SK-N-MC (cell line): Measurements from ENCODE around the gene CCDC50.

Source experiments
- DNase-seq: peaks from one replicate; pipeline ENCODE4 v3.0.0-alpha.2; 2011; ENCODE audit warnings: low read depth, low spot score
- H3K27ac ChIP-seq: fragments of 200-600 bp; sonication (generic); 2 replicates; pipeline ENCODE4 v1.5.1; 2016; ENCODE audit warnings: mixed run types
- H3K36me3 ChIP-seq: fragments of 200-600 bp; sonication (generic); 2 replicates; pipeline ENCODE4 v1.6.1; 2017; ENCODE audit warnings: antibody characterized with exemption, low read length, mixed read lengths; ENCODE audit not compliant: insufficient read depth
- H3K4me3 ChIP-seq: fragments of 200-600 bp; sonication (generic); 2 replicates; pipeline ENCODE4 v1.5.1; 2016
- H3K9ac ChIP-seq: fragments of 200-600 bp; sonication (generic); 2 replicates; pipeline ENCODE4 v1.8.0; 2017; ENCODE audit warnings: mixed run types, mixed read lengths; ENCODE audit not compliant: insufficient read length
- H3K9me3 ChIP-seq: fragments of 200-600 bp; sonication (generic); 2 replicates; pipeline ENCODE4 v1.6.1; 2017; ENCODE audit warnings: low read depth, mild to moderate bottlenecking, antibody characterized with exemption, low read length, moderate library complexity, mixed read lengths
- EZH2 ChIP-seq: fragments of 200-600 bp; sonication (generic); IDR thresholded peaks from one replicate; pipeline ENCODE4 v1.6.1; 2017; ENCODE audit warnings: antibody characterized with exemption
- FOXP2 ChIP-seq: optimal IDR thresholded peaks from 2 replicates; pipeline ENCODE3; 2011; ENCODE audit warnings: mild to moderate bottlenecking, moderate library complexity; ENCODE audit not compliant: insufficient read depth; ENCODE audit errors: extremely low read length, control extremely low read depth
- POLR2AphosphoS5 ChIP-seq: IDR thresholded peaks from 2 replicates; pipeline ENCODE4 v1.6.1; 2012; ENCODE audit warnings: mild to moderate bottlenecking, low read depth, low read length, borderline replicate concordance

CCDC50 gene

GRCh38 chr3:191398607-191399006 lies 69.4 kb downstream of the CCDC50 start:
- no peak overlapping the region for H3K9ac ChIP-seq
- no peak overlapping the region for H3K4me3 ChIP-seq
- DNase-seq = no peak
- TF ChIP-seq POLR2AphosphoS5 (no peak), FOXP2 (no peak), EZH2 (no peak)
- H3K27ac ChIP-seq = no peak overlapping the region
- no peaks in the 10 kb centered on the region for H3K9me3 ChIP-seq
- peaks cover 7% of the 10 kb centered on the region; the same call in 1 of the 2 replicates for H3K36me3 ChIP-seq

- H3K27ac ChIP-seq = no peak overlapping the region
- H3K4me3 ChIP-seq = no peak overlapping the region
- peaks cover under 1% of the 10 kb centered on the region; the same call in 1 of the 2 replicates for H3K36me3 ChIP-seq
- H3K9ac ChIP-seq = no peak overlapping the region
- DNase-seq = no peak
- H3K9me3 ChIP-seq = no peaks in the 10 kb centered on the region
- TF ChIP-seq POLR2AphosphoS5 (no peak), EZH2 (no peak), FOXP2 (no peak)
Measured at GRCh38 chr3:191399918-191400317, 70.7 kb downstream of the CCDC50 start.

GRCh38 chr3:191401775-191402357 lies 72.7 kb downstream of the CCDC50 start:
- Histone ChIP-seq H3K9me3 (no peaks in the 10 kb centered on the region), H3K36me3 (no peaks in the 10 kb centered on the region), H3K9ac (no peak overlapping the region), H3K27ac (no peak overlapping the region), H3K4me3 (no peak overlapping the region)
- no peak for DNase-seq
- no peak for TF ChIP-seq FOXP2
- TF ChIP-seq POLR2AphosphoS5 = no peak
- TF ChIP-seq EZH2 = no peak

GRCh38 chr3:191409791-191410359 lies 80.7 kb downstream of the CCDC50 start:
- H3K9ac ChIP-seq = no peak overlapping the region
- no peak for DNase-seq
- H3K27ac ChIP-seq = no peak overlapping the region
- no peak overlapping the region for H3K4me3 ChIP-seq
- H3K36me3 ChIP-seq = no peaks in the 10 kb centered on the region
- peaks cover 15% of the 10 kb centered on the region for H3K9me3 ChIP-seq
- TF ChIP-seq EZH2 (no peak), POLR2AphosphoS5 (no peak), FOXP2 (no peak)

- H3K9me3 ChIP-seq = peaks cover 15% of the 10 kb centered on the region
- DNase-seq = no peak
- H3K4me3 ChIP-seq = no peak overlapping the region
- H3K9ac ChIP-seq = no peak overlapping the region
- no peaks in the 10 kb centered on the region for H3K36me3 ChIP-seq
- TF ChIP-seq POLR2AphosphoS5 (no peak), FOXP2 (no peak), EZH2 (no peak)
- no peak overlapping the region for H3K27ac ChIP-seq
Measured at GRCh38 chr3:191412759-191413158, 83.6 kb downstream of the CCDC50 start.

- no peak for DNase-seq
- H3K27ac ChIP-seq = no peak overlapping the region
- H3K9ac ChIP-seq = no peak overlapping the region
- no peak for TF ChIP-seq POLR2AphosphoS5
- TF ChIP-seq EZH2 = no peak
- TF ChIP-seq FOXP2 = no peak
- no peaks in the 10 kb centered on the region for H3K36me3 ChIP-seq
- H3K4me3 ChIP-seq = no peak overlapping the region
- H3K9me3 ChIP-seq = peaks cover 15% of the 10 kb centered on the region
Measured at GRCh38 chr3:191414286-191414685, 85.1 kb downstream of the CCDC50 start.

- H3K27ac ChIP-seq = no peak overlapping the region
- H3K9ac ChIP-seq = no peak overlapping the region
- DNase-seq = no peak
- H3K36me3 ChIP-seq = no peaks in the 10 kb centered on the region
- TF ChIP-seq EZH2 = no peak
- peaks cover 11% of the 10 kb centered on the region for H3K9me3 ChIP-seq
- H3K4me3 ChIP-seq = no peak overlapping the region
Measured at GRCh38 chr3:191414732-191415131, 85.5 kb downstream of the CCDC50 start.

GRCh38 chr3:191415566-191415965 lies 86.4 kb downstream of the CCDC50 start:
- H3K9ac ChIP-seq = no peak overlapping the region
- DNase-seq = no peak
- no peak overlapping the region for H3K4me3 ChIP-seq
- H3K9me3 ChIP-seq = peaks cover 4% of the 10 kb centered on the region; the same call in 1 of the 2 replicates
- TF ChIP-seq EZH2 (no peak), FOXP2 (no peak), POLR2AphosphoS5 (no peak)
- no peak overlapping the region for H3K27ac ChIP-seq
- H3K36me3 ChIP-seq = no peaks in the 10 kb centered on the region

- Histone ChIP-seq H3K27ac (no peak overlapping the region), H3K9ac (no peak overlapping the region), H3K4me3 (no peak overlapping the region), H3K36me3 (no peaks in the 10 kb centered on the region), H3K9me3 (no peaks in the 10 kb centered on the region)
- DNase-seq = no peak
- no peak for TF ChIP-seq FOXP2
- no peak for TF ChIP-seq EZH2
- TF ChIP-seq POLR2AphosphoS5 = no peak
Measured at GRCh38 chr3:191417457-191417729, 88.2 kb downstream of the CCDC50 start.
